ENCODE measurements around the gene GABRR1.

Gene GABRR1

DNA sequence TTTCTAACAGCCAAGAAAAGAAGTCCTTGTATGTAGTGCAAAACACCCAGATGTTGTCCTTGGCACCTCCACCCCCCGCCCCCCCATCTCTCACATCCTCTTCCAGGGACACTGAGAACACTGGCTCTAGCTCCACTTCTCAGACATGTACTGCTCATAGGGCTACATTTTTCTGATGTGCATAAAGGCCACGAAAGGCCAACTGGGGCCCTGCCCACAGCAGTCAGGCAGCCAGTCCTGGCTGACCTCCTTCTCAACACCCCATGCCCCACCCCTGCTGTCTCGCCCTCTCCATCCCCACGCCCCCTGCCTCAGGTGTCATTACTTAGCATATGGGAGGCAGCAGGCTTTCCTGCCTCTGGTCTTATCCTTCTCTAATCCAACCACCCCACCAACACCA, 11.3 kb downstream of the GABRR1 start:
- no peak for DNase-seq (ENCODE audit: insufficient read length, low spot score)
- no peak for FAIRE-seq
- TF ChIP-seq, protein P1, sequence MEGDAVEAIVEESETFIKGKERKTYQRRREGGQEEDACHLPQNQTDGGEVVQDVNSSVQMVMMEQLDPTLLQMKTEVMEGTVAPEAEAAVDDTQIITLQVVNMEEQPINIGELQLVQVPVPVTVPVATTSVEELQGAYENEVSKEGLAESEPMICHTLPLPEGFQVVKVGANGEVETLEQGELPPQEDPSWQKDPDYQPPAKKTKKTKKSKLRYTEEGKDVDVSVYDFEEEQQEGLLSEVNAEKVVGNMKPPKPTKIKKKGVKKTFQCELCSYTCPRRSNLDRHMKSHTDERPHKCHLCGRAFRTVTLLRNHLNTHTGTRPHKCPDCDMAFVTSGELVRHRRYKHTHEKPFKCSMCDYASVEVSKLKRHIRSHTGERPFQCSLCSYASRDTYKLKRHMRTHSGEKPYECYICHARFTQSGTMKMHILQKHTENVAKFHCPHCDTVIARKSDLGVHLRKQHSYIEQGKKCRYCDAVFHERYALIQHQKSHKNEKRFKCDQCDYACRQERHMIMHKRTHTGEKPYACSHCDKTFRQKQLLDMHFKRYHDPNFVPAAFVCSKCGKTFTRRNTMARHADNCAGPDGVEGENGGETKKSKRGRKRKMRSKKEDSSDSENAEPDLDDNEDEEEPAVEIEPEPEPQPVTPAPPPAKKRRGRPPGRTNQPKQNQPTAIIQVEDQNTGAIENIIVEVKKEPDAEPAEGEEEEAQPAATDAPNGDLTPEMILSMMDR (IDR thresholded peaks at IDR 0.05; ENCODE audit: insufficient read depth, missing control alignments), result no peak

DNA sequence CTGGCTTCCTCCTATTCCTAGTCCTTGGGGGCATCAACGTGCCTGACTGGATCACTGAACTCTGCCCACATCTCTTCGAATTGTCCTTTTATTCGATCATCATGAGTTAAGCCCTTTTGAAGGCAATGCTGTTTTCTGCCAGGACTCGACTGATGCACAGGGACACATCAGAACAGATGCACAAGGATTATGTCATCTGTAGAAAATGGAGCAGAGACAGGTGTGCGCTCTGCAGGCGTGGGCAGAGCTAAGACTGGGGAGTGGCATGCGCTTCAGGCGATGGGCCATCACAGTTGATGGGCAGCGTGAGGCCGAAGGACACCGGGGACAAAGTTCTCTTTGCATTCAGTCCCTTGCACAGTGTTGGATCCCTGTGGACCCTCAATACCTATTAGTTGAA, 13.1 kb downstream of the GABRR1 start:
- FAIRE-seq, result no peak
- no peak for DNase-seq (ENCODE audit: insufficient read length, low spot score)
- TF ChIP-seq, protein P1 (IDR thresholded peaks at IDR 0.05; ENCODE audit: insufficient read depth, missing control alignments), result no peak

DNA sequence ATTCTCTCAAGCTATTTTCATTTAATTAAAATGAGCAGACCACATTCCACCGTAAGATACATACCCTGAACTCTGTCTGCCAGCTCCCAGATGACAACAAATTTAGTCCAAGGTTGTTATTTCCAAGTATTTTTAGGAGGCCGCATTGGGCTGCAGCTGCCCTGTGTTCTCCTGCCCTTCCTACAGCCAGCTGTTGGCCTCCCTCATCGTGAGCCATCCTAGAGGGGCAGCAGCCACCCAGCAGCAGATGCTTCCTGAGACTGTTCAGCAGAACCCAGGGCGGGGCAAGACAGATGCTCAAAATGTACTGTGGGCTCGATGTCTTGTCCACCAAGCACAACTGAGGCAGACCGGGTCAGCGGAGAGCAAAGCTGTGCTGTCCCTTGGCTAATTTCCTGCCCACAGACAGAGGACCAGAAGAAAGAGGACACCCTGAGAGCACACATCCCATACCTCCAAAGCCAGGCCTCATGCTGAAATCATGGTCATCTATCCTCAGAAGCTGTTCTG, 16.4 kb downstream of the GABRR1 start:
- TF ChIP-seq, protein P1 (IDR thresholded peaks at IDR 0.05; ENCODE audit: insufficient read depth, missing control alignments), result no peak
- DNase-seq (ENCODE audit: insufficient read length, low spot score) (no peak), FAIRE-seq (no peak)

DNA sequence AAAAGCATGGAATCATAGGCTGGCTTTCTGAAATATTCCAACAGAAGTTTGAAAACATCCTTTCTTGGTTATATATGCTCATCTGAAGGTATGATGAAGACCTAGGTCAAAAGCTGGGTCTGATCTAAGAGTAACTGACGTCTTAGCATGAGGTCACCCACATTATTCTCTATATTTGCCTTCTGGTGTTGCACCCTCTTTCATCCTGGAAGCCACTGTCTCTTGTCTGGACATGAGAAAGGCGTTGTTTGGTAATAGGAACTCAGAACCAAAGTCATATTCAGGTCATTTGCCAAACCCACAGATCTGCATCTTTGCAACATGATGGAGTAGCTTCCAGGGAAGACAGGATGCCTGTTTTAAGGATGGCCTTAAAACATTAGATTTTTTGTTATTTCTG, 17.6 kb downstream of the GABRR1 start:
- TF ChIP-seq, protein P1 (IDR thresholded peaks at IDR 0.05; ENCODE audit: insufficient read depth, missing control alignments), result no peak
- DNase-seq (ENCODE audit: insufficient read length, low spot score), result no peak
- FAIRE-seq, result no peak

DNA sequence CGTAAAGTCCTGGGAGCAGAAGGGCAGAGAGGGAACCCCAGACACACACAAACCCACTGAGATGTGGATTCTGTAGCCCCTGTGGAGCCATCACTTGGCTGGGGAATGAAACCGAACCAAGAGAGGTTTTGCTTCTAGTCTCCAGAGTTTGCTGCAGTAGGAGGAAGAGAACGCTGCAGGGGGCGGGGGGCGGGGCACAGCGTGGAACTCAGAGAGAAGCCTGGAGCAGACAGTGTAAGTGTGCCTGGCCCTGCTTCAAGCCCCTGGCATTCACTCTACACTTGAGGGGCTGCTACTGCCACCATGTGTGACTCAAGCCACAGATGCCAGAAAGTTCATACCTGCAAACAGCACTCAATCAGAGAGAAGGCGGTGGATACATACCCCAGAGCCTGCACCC, 18.9 kb downstream of the GABRR1 start:
- TF ChIP-seq, protein P1 (IDR thresholded peaks at IDR 0.05; ENCODE audit: insufficient read depth, missing control alignments), result no peak
- DNase-seq (ENCODE audit: insufficient read length, low spot score) (no peak), FAIRE-seq (no peak)

DNA sequence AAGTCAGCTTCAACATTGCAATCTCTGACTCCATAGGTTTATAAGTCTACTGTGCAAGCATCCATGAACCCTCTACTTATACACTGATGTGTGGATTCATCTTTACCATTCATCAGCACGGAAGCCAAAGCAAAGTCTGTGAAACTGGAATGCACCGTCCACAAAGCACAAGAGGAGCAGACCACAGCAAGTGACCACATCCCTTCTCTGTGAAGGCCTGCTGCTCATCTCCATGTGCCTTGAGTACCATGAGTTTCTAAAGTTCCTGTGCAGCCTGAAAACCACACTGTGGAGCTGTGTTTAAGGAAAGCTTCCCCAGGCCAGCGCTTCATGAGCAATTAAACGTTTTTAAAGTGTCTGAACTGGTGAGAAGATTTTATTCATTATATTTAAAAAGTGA, 20.0 kb downstream of the GABRR1 start:
- no peak for FAIRE-seq
- TF ChIP-seq, protein P1 (IDR thresholded peaks at IDR 0.05; ENCODE audit: insufficient read depth, missing control alignments), result no peak
- DNase-seq (ENCODE audit: insufficient read length, low spot score), result no peak

DNA sequence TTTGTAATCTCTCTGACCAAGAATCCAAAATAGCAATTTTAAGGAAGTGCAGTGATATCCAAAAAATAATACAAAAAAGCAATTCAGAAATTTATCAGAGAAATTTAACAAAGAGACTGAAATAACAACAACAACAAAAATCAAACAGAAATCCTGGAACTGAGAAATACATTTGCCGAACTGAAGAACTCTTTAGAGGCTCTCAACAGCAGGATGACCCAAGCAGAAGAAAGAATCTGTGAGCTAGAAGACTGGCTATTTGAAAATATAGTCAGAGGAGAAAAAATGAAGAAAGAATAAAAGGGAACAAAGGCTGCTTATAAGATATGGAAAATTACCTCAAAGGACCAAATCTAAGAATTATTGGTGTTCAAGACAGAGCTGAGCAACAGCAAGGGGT, 22.6 kb downstream of the GABRR1 start:
- no peak for FAIRE-seq
- TF ChIP-seq, protein P1 (IDR thresholded peaks at IDR 0.05; ENCODE audit: insufficient read depth, missing control alignments), result no peak
- DNase-seq (ENCODE audit: insufficient read length, low spot score), result no peak
